PC-9 (cell line): ENCODE measurements around the gene PTPRM. TPM values are rescaled to one million over a fixed set of nuclear protein-coding genes. Genes with fewer than 3 reads are reported as not detected.

Experiments
- BruUV-seq: library from RNA; stranded (reverse); fragments of 400-500 nt; replicated peaks from 2 replicates; lab custom pipeline; 2021; lab: Mats Ljungman, UMichigan
- CTCF ChIA-PET: fragments of 300-600 bp; sonication (Branson Sonifier 250); formaldehyde crosslinking; loops from one replicate; lab custom pipeline; 2022; ENCODE audit warnings: antibody characterized with exemption; lab: Charles Lee
- POLR2A ChIA-PET: fragments of 300-600 bp; sonication (Branson Sonifier 250); formaldehyde crosslinking; loops from one replicate; lab custom pipeline; 2022; ENCODE audit warnings: antibody characterized with exemption; ENCODE audit not compliant: unreplicated experiment; lab: Charles Lee
- DNase-seq, 2 experiments: peaks; one replicate each; pipeline versions ENCODE4 v3.0.0 to v3.0.0-alpha.2; 2015 to 2022; ENCODE audit warnings: mixed read lengths in 1 of 2
- H2AFZ ChIP-seq: fragments of 200-600 bp; sonication (generic); 2 replicates; pipeline ENCODE4 v1.8.1; 2017; ENCODE audit warnings: antibody characterized with exemption
- H3F3A ChIP-seq: fragments of 200-600 bp; sonication (generic); 2 replicates; pipeline ENCODE4 v1.8.1; 2017; ENCODE audit warnings: antibody characterized with exemption, mild to moderate bottlenecking, low read depth; ENCODE audit not compliant: insufficient read depth
- H3K27ac ChIP-seq: fragments of 200-600 bp; sonication (generic); 2 replicates; pipeline ENCODE4 v1.6.1; 2016; ENCODE audit warnings: mixed run types
- H3K27me3 ChIP-seq: fragments of 200-600 bp; sonication (generic); 2 replicates; pipeline ENCODE4 v1.6.1; 2016; ENCODE audit warnings: low read depth, mixed run types; ENCODE audit not compliant: insufficient read depth
- H3K36me3 ChIP-seq: fragments of 200-600 bp; sonication (generic); 2 replicates; pipeline ENCODE4 v1.6.1; 2016; ENCODE audit warnings: low read depth, mixed run types
- H3K4me1 ChIP-seq: fragments of 200-600 bp; sonication (generic); replicated peaks from 2 replicates; pipeline ENCODE4 v1.6.1; 2016; ENCODE audit warnings: mixed run types; ENCODE audit not compliant: insufficient read depth
- H3K4me2 ChIP-seq: fragments of 200-600 bp; sonication (generic); 2 replicates; pipeline ENCODE4 v1.6.1; 2017; ENCODE audit warnings: mixed run types
- H3K4me3 ChIP-seq: fragments of 200-600 bp; sonication (generic); 2 replicates; pipeline ENCODE4 v1.6.1; 2016; ENCODE audit warnings: mixed run types
- H3K79me2 ChIP-seq: fragments of 200-600 bp; sonication (generic); 2 replicates; pipeline ENCODE4 v1.6.1; 2017; ENCODE audit warnings: low read depth, mixed run types
- H3K9me2 ChIP-seq: fragments of 200-600 bp; sonication (generic); 2 replicates; pipeline ENCODE4 v1.8.1; 2017; ENCODE audit warnings: mild to moderate bottlenecking; ENCODE audit not compliant: insufficient read depth
- H3K9me3 ChIP-seq: fragments of 200-600 bp; sonication (generic); 2 replicates; pipeline ENCODE4 v1.8.1; 2016; ENCODE audit warnings: low read depth; ENCODE audit not compliant: insufficient read depth
- H4K20me1 ChIP-seq: fragments of 200-600 bp; sonication (generic); 2 replicates; pipeline ENCODE4 v1.8.1; 2017; ENCODE audit not compliant: insufficient read depth
- CTCF ChIP-seq: fragments of 200-600 bp; sonication (generic); conservative IDR thresholded peaks from 2 replicates; pipeline ENCODE4 v1.6.1; 2017; ENCODE audit warnings: mixed run types, antibody characterized with exemption, mild to moderate bottlenecking, moderate library complexity
- EZH2 ChIP-seq: fragments of 200-600 bp; sonication (generic); IDR thresholded peaks from 2 replicates; pipeline ENCODE4 v1.8.0; 2017; ENCODE audit warnings: antibody characterized with exemption, low read depth
- intact Hi-C: fragments of 100-400 bp; cut with micrococcal nuclease; formaldehyde crosslinking; loops from one replicate; pipeline ENCODE4 v1.10.0; 2022; ENCODE audit not compliant: unreplicated experiment
- total RNA-seq: library from RNA; stranded (reverse); gene quantifications from 2 replicates; pipeline ENCODE4 v1.2.3, GENCODE V29; 2021

Gene PTPRM
- total RNA-seq, 1 experiment from 2014 or later: 32.5 TPM

GRCh38 chr18:7775843-7776242, 208.7 kb downstream of the PTPRM start:
- ChIA-PET POLR2A (no interaction called here), CTCF (no interaction called here)
- no peaks in the 10 kb centered on the region for H3K9me2 ChIP-seq
- no peaks in the 10 kb centered on the region for H4K20me1 ChIP-seq
- H3K4me3 ChIP-seq: no peak overlapping the region
- no peak for DNase-seq
- BruUV-seq: no TSS peak
- H3F3A ChIP-seq: no peaks in the 10 kb centered on the region
- H3K36me3 ChIP-seq: no peaks in the 10 kb centered on the region
- H3K9me3 ChIP-seq: no peaks in the 10 kb centered on the region
- H3K27me3 ChIP-seq: no peaks in the 10 kb centered on the region
- H2AFZ ChIP-seq: no peak overlapping the region
- H3K27ac ChIP-seq: no peak overlapping the region
- no peaks in the 10 kb centered on the region for H3K79me2 ChIP-seq
- no peak overlapping the region for H3K4me2 ChIP-seq
- no peaks in the 10 kb centered on the region for H3K4me1 ChIP-seq
- TF ChIP-seq EZH2: no peak
- TF ChIP-seq CTCF: no peak
- intact Hi-C loops: loop anchor here (10.0 kb wide), 1 partner anchor 211 kb away; the partner anchor contains the start of gene PTPRM

GRCh38 chr18:7778181-7778580, 211.1 kb downstream of the PTPRM start:
- POLR2A ChIA-PET: no interaction called here
- H4K20me1 ChIP-seq: no peaks in the 10 kb centered on the region
- H3K36me3 ChIP-seq: no peaks in the 10 kb centered on the region
- DNase-seq: no peak
- H3K27me3 ChIP-seq: no peaks in the 10 kb centered on the region
- no peaks in the 10 kb centered on the region for H3K9me2 ChIP-seq
- no peaks in the 10 kb centered on the region for H3K4me1 ChIP-seq
- CTCF ChIA-PET: interaction anchor here (0.7 kb wide), 1 partner anchor 150 kb away, joined by 3 read pairs; no protein-coding TSS in a partner anchor
- no peak overlapping the region for H3K4me2 ChIP-seq
- no peaks in the 10 kb centered on the region for H3K9me3 ChIP-seq
- no peaks in the 10 kb centered on the region for H3K79me2 ChIP-seq
- no peak overlapping the region for H3K27ac ChIP-seq
- no peak overlapping the region for H2AFZ ChIP-seq
- intact Hi-C loops: loop anchor here (10.0 kb wide), 1 partner anchor 213 kb away; the partner anchor contains the start of gene PTPRM
- H3F3A ChIP-seq: no peaks in the 10 kb centered on the region
- no TSS peak for BruUV-seq
- H3K4me3 ChIP-seq: no peak overlapping the region
- no peak for TF ChIP-seq EZH2
- TF ChIP-seq CTCF: no peak

GRCh38 chr18:7779211-7779610, 212.1 kb downstream of the PTPRM start:
- Histone ChIP-seq H3K9me2 (no peaks in the 10 kb centered on the region), H3K9me3 (no peaks in the 10 kb centered on the region), H3K27ac (no peak overlapping the region), H4K20me1 (no peaks in the 10 kb centered on the region), H3K36me3 (no peaks in the 10 kb centered on the region), H3K4me3 (no peak overlapping the region), H2AFZ (no peak overlapping the region), H3K4me2 (no peak overlapping the region), H3K27me3 (no peaks in the 10 kb centered on the region), H3F3A (no peaks in the 10 kb centered on the region), H3K79me2 (no peaks in the 10 kb centered on the region), H3K4me1 (no peaks in the 10 kb centered on the region)
- no peak for DNase-seq
- intact Hi-C loops: loop anchor here (10.0 kb wide), 1 partner anchor 214 kb away; the partner anchor contains the start of gene PTPRM
- ChIA-PET CTCF (no interaction called here), POLR2A (interaction anchor here (0.5 kb wide), 1 partner anchor 99 kb away, joined by 5 read pairs; no protein-coding TSS in a partner anchor)
- TF ChIP-seq EZH2 (no peak), CTCF (no peak)
- no TSS peak for BruUV-seq
